SK-N-SH (cell line): Measurements from ENCODE around the gene CAPNS2. TPM values are rescaled to one million over a fixed set of nuclear protein-coding genes. Genes with fewer than 3 reads are reported as not detected.

Source experiments
- CTCF ChIA-PET: fragments of 300-600, 350-600 bp; formaldehyde crosslinking; extraction: SDS; loops from one replicate; lab custom pipeline; 2021; lab: Yijun Ruan, JAX
- POLR2A ChIA-PET: fragments of 350-600 bp; sonication (Branson Sonifier 250); formaldehyde crosslinking; extraction: SDS; loops from one replicate; lab custom pipeline; 2020; ENCODE audit warnings: antibody characterized with exemption, inconsistent platforms; lab: Yijun Ruan, JAX
- DNase-seq: peaks from one replicate; pipeline ENCODE4 v3.0.0; 2012
- H2AFZ ChIP-seq: fragments of 200-600 bp; sonication (generic); 2 replicates; pipeline ENCODE4 v1.8.1; 2016; ENCODE audit warnings: antibody characterized with exemption, mild to moderate bottlenecking, low read depth
- H3F3A ChIP-seq: fragments of 200-600 bp; sonication (generic); replicated peaks from 2 replicates; pipeline ENCODE3; 2016; ENCODE audit warnings: antibody characterized with exemption, mild to moderate bottlenecking; ENCODE audit not compliant: insufficient read depth
- H3K27ac ChIP-seq, 2 experiments: fragments of 200-500 bp in 1 of 2; fragments of 200-600 bp in 1 of 2; sonication (Bioruptor generic) in 1 of 2; sonication (generic), shearing (Covaris generic) in 1 of 2; 2 replicates each; pipeline versions ENCODE4 v1.5.1 to v1.6.1; 2014 to 2016; ENCODE audit warnings: low read depth in 2 of 2, inconsistent platforms in 1 of 2, low read length in 1 of 2, mild to moderate bottlenecking in 1 of 2, mixed read lengths in 1 of 2
- H3K27me3 ChIP-seq: fragments of 200-600 bp; sonication (generic), shearing (Covaris generic); 2 replicates; pipeline ENCODE4 v1.6.1; 2016; ENCODE audit warnings: mixed run types; ENCODE audit not compliant: insufficient read depth
- H3K36me3 ChIP-seq, 2 experiments: fragments of 200-500 bp in 1 of 2; fragments of 200-600 bp in 1 of 2; sonication (Bioruptor generic) in 1 of 2; sonication (generic) in 1 of 2; replicated peaks in 1 of 2; 2 replicates each; pipeline versions ENCODE3 to v1.5.1; 2014 to 2016; ENCODE audit warnings: low read length in 1 of 2, mild to moderate bottlenecking in 1 of 2; ENCODE audit not compliant: insufficient read depth in 2 of 2, control insufficient read depth in 1 of 2
- H3K4me1 ChIP-seq, 2 experiments: fragments of 200-500 bp in 1 of 2; fragments of 200-600 bp in 1 of 2; sonication (Bioruptor generic) in 1 of 2; sonication (generic), shearing (Covaris generic) in 1 of 2; 2 replicates each; pipeline versions ENCODE4 v1.5.1 to v1.6.1; 2014 to 2016; ENCODE audit warnings: low read depth in 1 of 2, low read length in 1 of 2, mixed run types in 1 of 2; ENCODE audit not compliant: insufficient read depth in 2 of 2, control insufficient read depth in 1 of 2
- H3K4me2 ChIP-seq: fragments of 200-600 bp; sonication (generic), shearing (Covaris generic); 2 replicates; pipeline ENCODE4 v1.6.1; 2017; ENCODE audit warnings: mixed run types
- H3K4me3 ChIP-seq, 2 experiments: fragments of 200-500 bp in 1 of 2; fragments of 200-600 bp in 1 of 2; sonication (Bioruptor generic) in 1 of 2; sonication (generic), shearing (Covaris generic) in 1 of 2; 2 replicates each; pipeline versions ENCODE4 v1.5.1 to v1.8.1; 2014 to 2016; ENCODE audit warnings: low read depth in 2 of 2, inconsistent platforms in 1 of 2, low read length in 1 of 2, mild to moderate bottlenecking in 1 of 2, mixed read lengths in 1 of 2, moderate library complexity in 1 of 2
- H3K79me2 ChIP-seq: fragments of 200-600 bp; sonication (generic); 2 replicates; pipeline ENCODE4 v1.8.1; 2017; ENCODE audit warnings: mild to moderate bottlenecking; ENCODE audit not compliant: insufficient read depth
- H3K9ac ChIP-seq: fragments of 200-600 bp; sonication (generic); 2 replicates; pipeline ENCODE4 v1.6.1; 2017; ENCODE audit warnings: mixed run types
- H3K9me2 ChIP-seq: fragments of 200-600 bp; sonication (generic); 2 replicates; pipeline ENCODE4 v1.6.1; 2017; ENCODE audit warnings: mixed run types
- H3K9me3 ChIP-seq: fragments of 200-600 bp; sonication (generic); 2 replicates; pipeline ENCODE4 v1.6.1; 2017; ENCODE audit warnings: mixed run types, mild to moderate bottlenecking, moderate library complexity
- H4K20me1 ChIP-seq: fragments of 200-600 bp; sonication (generic); 2 replicates; pipeline ENCODE4 v1.6.1; 2017; ENCODE audit warnings: mild to moderate bottlenecking, mixed run types; ENCODE audit not compliant: insufficient read depth
- ELF1 ChIP-seq: IDR thresholded peaks from 2 replicates; pipeline ENCODE4 v1.4.0; 2012
- EP300 ChIP-seq, 2 experiments: IDR thresholded peaks; 2 replicates each; pipeline versions ENCODE4 v1.4.0 to v1.6.1; 2012; ENCODE audit warnings: borderline replicate concordance in 1 of 2, low read depth in 1 of 2, low read length in 1 of 2
- FOSL2 ChIP-seq: IDR thresholded peaks from 2 replicates; pipeline ENCODE4 v1.4.0; 2012; ENCODE audit warnings: low read depth, mild to moderate bottlenecking, moderate library complexity, borderline replicate concordance
- FOXM1 ChIP-seq: IDR thresholded peaks from 2 replicates; pipeline ENCODE4 v1.4.0; 2012; ENCODE audit warnings: low read depth, mild to moderate bottlenecking
- JUND ChIP-seq: IDR thresholded peaks from 2 replicates; pipeline ENCODE4 v1.4.0; 2012
- MEF2A ChIP-seq: IDR thresholded peaks from 2 replicates; pipeline ENCODE4 v1.4.0; 2012; ENCODE audit warnings: low read depth, borderline replicate concordance
- POLR2AphosphoS5 ChIP-seq: IDR thresholded peaks from 2 replicates; pipeline ENCODE4 v1.6.1; 2012; ENCODE audit warnings: low read depth, low read length
- RAD21 ChIP-seq: IDR thresholded peaks from 2 replicates; pipeline ENCODE4 v1.6.1; 2012; ENCODE audit warnings: mild to moderate bottlenecking, low read length
- SIN3A ChIP-seq: IDR thresholded peaks from 2 replicates; pipeline ENCODE4 v1.6.1; 2012; ENCODE audit warnings: low read depth, mild to moderate bottlenecking, low read length, moderate library complexity, borderline replicate concordance
- TAF1 ChIP-seq: IDR thresholded peaks from 2 replicates; pipeline ENCODE4 v1.6.1; 2012; ENCODE audit warnings: low read depth, mild to moderate bottlenecking, low read length, moderate library complexity, borderline replicate concordance
- TEAD4 ChIP-seq: IDR thresholded peaks from 2 replicates; pipeline ENCODE4 v1.4.0; 2012; ENCODE audit warnings: mild to moderate bottlenecking, borderline replicate concordance; ENCODE audit not compliant: insufficient read depth
- YY1 ChIP-seq: IDR thresholded peaks from 2 replicates; pipeline ENCODE4 v1.4.0; 2012; ENCODE audit warnings: low read depth, mild to moderate bottlenecking
- WGBS: methylation state at CpG from one replicate; pipeline ENCODE4 v1.1.6; 2017; ENCODE audit warnings: low lambda C conversion rate; 5-methylcytosine and 5-hydroxymethylcytosine counted together
- polyA plus RNA-seq, 3 experiments: library from polyadenylated mRNA; depleted of rRNA; stranded (reverse); fragments of >200 nt; gene quantifications; 2 replicates each; pipeline ENCODE4 v1.2.3, GENCODE V29; 2012
- TF ChIP-seq, protein P1 (sequence below): IDR thresholded peaks from 2 replicates; pipeline ENCODE4 v1.4.0; 2012; ENCODE audit warnings: low read depth, borderline replicate concordance
- TF ChIP-seq, protein P2 (sequence below): IDR thresholded peaks from 2 replicates; pipeline ENCODE4 v1.6.1; 2012; ENCODE audit warnings: mild to moderate bottlenecking, low read depth, low read length, moderate library complexity
- TF ChIP-seq, protein P3 (sequence below): IDR thresholded peaks from 2 replicates; pipeline ENCODE4 v1.4.0; 2012; ENCODE audit warnings: low read depth, borderline replicate concordance
- TF ChIP-seq, protein P4 (sequence below): IDR thresholded peaks from 2 replicates; pipeline ENCODE4; 2012
- TF ChIP-seq, protein P5 (sequence below): fragments of 200-600 bp; sonication (generic); IDR thresholded peaks from 2 replicates; pipeline ENCODE4 v1.6.1; 2017; ENCODE audit warnings: antibody characterized with exemption, mild to moderate bottlenecking, moderate library complexity
- TF ChIP-seq, protein P6 (sequence below): fragments of 150-350 bp; IDR thresholded peaks from 2 replicates; pipeline ENCODE4 v1.6.1; 2016; ENCODE audit warnings: mild to moderate bottlenecking, low read depth, low read length

The CAPNS2 gene
- polyA plus RNA-seq, 1 of the 3 experiments (the other 2 are of a cell fraction), result 0.13 TPM

DNA sequence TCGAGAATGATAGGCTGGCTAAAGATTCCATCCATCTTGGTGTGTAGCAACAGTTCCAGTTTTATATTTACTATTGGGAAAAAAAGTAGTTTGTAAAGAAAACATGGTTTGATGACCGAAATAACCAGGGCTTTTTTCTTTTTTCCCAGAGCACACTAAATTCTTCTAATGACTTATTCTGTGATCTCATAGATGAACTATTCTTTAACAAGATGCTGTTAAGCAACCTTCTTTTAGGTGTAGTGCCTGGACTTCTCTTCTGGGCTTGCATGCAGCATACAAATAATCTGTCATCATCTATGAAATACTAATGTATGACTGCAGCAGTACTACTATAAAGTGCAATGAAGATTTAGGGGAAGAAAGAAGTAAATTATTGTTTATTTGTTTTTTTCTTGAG is 11.0 kb upstream of the CAPNS2 start:
- Histone ChIP-seq H3K4me1 (peaks cover 10 to 13% of the 10 kb centered on the region in 2 experiments; a peak in 3 of 4 replicates), H3F3A (peaks cover 24% of the 10 kb centered on the region), H3K79me2 (no peaks in the 10 kb centered on the region; the same call in 1 of the 2 replicates), H3K9ac (no peak overlapping the region), H3K4me3 (no peak overlapping the region), H3K36me3 (peaks cover 58 to 75% of the 10 kb centered on the region in 2 experiments), H4K20me1 (no peaks in the 10 kb centered on the region), H3K9me2 (no peaks in the 10 kb centered on the region), H3K27ac (no peak overlapping the region), H2AFZ (no peak overlapping the region), H3K4me2 (no peak overlapping the region), H3K9me3 (0 out of 2 replicates have a peak, but pooled peaks cover 5% of the 10 kb centered on the region), H3K27me3 (no peaks in the 10 kb centered on the region)
- no peak for DNase-seq
- WGBS, result 64% methylated on average over 2 of the region's 2 CpGs
- POLR2A ChIA-PET, result no interaction called here
- TF ChIP-seq TEAD4 (no peak), RAD21 (no peak), YY1 (no peak), MEF2A (no peak), SIN3A (no peak), ELF1 (no peak), TAF1 (no peak), POLR2AphosphoS5 (no peak), FOSL2 (no peak), EP300 (IDR thresholded peaks at IDR 0.05; ENCODE audit: borderline replicate concordance in 1 of 2, low read depth in 1 of 2, low read length in 1 of 2) (no peak), FOXM1 (no peak), JUND (no peak)
- TF ChIP-seq, protein P1, sequence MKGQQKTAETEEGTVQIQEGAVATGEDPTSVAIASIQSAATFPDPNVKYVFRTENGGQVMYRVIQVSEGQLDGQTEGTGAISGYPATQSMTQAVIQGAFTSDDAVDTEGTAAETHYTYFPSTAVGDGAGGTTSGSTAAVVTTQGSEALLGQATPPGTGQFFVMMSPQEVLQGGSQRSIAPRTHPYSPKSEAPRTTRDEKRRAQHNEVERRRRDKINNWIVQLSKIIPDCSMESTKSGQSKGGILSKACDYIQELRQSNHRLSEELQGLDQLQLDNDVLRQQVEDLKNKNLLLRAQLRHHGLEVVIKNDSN, result no peak
- TF ChIP-seq, protein P2, sequence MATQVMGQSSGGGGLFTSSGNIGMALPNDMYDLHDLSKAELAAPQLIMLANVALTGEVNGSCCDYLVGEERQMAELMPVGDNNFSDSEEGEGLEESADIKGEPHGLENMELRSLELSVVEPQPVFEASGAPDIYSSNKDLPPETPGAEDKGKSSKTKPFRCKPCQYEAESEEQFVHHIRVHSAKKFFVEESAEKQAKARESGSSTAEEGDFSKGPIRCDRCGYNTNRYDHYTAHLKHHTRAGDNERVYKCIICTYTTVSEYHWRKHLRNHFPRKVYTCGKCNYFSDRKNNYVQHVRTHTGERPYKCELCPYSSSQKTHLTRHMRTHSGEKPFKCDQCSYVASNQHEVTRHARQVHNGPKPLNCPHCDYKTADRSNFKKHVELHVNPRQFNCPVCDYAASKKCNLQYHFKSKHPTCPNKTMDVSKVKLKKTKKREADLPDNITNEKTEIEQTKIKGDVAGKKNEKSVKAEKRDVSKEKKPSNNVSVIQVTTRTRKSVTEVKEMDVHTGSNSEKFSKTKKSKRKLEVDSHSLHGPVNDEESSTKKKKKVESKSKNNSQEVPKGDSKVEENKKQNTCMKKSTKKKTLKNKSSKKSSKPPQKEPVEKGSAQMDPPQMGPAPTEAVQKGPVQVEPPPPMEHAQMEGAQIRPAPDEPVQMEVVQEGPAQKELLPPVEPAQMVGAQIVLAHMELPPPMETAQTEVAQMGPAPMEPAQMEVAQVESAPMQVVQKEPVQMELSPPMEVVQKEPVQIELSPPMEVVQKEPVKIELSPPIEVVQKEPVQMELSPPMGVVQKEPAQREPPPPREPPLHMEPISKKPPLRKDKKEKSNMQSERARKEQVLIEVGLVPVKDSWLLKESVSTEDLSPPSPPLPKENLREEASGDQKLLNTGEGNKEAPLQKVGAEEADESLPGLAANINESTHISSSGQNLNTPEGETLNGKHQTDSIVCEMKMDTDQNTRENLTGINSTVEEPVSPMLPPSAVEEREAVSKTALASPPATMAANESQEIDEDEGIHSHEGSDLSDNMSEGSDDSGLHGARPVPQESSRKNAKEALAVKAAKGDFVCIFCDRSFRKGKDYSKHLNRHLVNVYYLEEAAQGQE, result no peak
- TF ChIP-seq, protein P3, sequence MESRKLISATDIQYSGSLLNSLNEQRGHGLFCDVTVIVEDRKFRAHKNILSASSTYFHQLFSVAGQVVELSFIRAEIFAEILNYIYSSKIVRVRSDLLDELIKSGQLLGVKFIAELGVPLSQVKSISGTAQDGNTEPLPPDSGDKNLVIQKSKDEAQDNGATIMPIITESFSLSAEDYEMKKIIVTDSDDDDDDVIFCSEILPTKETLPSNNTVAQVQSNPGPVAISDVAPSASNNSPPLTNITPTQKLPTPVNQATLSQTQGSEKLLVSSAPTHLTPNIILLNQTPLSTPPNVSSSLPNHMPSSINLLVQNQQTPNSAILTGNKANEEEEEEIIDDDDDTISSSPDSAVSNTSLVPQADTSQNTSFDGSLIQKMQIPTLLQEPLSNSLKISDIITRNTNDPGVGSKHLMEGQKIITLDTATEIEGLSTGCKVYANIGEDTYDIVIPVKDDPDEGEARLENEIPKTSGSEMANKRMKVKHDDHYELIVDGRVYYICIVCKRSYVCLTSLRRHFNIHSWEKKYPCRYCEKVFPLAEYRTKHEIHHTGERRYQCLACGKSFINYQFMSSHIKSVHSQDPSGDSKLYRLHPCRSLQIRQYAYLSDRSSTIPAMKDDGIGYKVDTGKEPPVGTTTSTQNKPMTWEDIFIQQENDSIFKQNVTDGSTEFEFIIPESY, result no peak
- TF ChIP-seq, protein P4, sequence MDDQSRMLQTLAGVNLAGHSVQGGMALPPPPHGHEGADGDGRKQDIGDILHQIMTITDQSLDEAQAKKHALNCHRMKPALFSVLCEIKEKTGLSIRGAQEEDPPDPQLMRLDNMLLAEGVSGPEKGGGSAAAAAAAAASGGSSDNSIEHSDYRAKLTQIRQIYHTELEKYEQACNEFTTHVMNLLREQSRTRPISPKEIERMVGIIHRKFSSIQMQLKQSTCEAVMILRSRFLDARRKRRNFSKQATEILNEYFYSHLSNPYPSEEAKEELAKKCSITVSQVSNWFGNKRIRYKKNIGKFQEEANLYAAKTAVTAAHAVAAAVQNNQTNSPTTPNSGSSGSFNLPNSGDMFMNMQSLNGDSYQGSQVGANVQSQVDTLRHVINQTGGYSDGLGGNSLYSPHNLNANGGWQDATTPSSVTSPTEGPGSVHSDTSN, result no peak
- TF ChIP-seq, protein P5, sequence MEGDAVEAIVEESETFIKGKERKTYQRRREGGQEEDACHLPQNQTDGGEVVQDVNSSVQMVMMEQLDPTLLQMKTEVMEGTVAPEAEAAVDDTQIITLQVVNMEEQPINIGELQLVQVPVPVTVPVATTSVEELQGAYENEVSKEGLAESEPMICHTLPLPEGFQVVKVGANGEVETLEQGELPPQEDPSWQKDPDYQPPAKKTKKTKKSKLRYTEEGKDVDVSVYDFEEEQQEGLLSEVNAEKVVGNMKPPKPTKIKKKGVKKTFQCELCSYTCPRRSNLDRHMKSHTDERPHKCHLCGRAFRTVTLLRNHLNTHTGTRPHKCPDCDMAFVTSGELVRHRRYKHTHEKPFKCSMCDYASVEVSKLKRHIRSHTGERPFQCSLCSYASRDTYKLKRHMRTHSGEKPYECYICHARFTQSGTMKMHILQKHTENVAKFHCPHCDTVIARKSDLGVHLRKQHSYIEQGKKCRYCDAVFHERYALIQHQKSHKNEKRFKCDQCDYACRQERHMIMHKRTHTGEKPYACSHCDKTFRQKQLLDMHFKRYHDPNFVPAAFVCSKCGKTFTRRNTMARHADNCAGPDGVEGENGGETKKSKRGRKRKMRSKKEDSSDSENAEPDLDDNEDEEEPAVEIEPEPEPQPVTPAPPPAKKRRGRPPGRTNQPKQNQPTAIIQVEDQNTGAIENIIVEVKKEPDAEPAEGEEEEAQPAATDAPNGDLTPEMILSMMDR, result no peak
- TF ChIP-seq, protein P6, sequence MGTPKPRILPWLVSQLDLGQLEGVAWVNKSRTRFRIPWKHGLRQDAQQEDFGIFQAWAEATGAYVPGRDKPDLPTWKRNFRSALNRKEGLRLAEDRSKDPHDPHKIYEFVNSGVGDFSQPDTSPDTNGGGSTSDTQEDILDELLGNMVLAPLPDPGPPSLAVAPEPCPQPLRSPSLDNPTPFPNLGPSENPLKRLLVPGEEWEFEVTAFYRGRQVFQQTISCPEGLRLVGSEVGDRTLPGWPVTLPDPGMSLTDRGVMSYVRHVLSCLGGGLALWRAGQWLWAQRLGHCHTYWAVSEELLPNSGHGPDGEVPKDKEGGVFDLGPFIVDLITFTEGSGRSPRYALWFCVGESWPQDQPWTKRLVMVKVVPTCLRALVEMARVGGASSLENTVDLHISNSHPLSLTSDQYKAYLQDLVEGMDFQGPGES, result no peak
- CTCF ChIA-PET, result no interaction called here
